Motor neuron (in vitro differentiated cells): Measurements from ENCODE around the gene ACSL5. TPM values are rescaled to one million over a fixed set of nuclear protein-coding genes. Genes with fewer than 3 reads are reported as not detected.

Source experiments
- ATAC-seq, 8 experiments: fragments of 200-7000 bp; cut with Tn5 transposase; replicated peaks in 6 of 8; 2 replicates each; pipeline ENCODE4 v1.8.0; 2021; ENCODE audit warnings: mild to moderate bottlenecking in 8 of 8, moderate library complexity in 8 of 8
- H3K27ac ChIP-seq, 2 donors: fragments of 250-450 bp; sonication (Bioruptor Pico); 2 replicates each; pipeline ENCODE4 v1.9.0; 2021; ENCODE audit warnings: antibody characterized with exemption in 2 of 2, mild to moderate bottlenecking in 2 of 2, moderate library complexity in 1 of 2
- H3K4me1 ChIP-seq, 2 donors: fragments of 250-450 bp; sonication (Bioruptor Pico); replicated peaks in 1 of 2; 2 replicates each; pipeline ENCODE4 v1.6.1; 2021; ENCODE audit warnings: antibody characterized with exemption in 2 of 2, mild to moderate bottlenecking in 2 of 2, moderate library complexity in 1 of 2
- H3K4me3 ChIP-seq, 5 donors: fragments of 250-450 bp; sonication (Bioruptor Pico); 2 replicates each; pipeline ENCODE4 v1.9.0; 2021; ENCODE audit warnings: antibody characterized with exemption in 5 of 5, mild to moderate bottlenecking in 5 of 5, moderate library complexity in 4 of 5
- WGBS, 10 experiments: fragments of 450-650 bp; shearing (Covaris generic); methylation state at CpG; one replicate each; pipeline ENCODE4 v1.0.0; 2022; 5-methylcytosine and 5-hydroxymethylcytosine counted together
- in situ Hi-C, 9 experiments: fragments of 400-800 bp; cut with MboI; loops; one replicate each; pipeline ENCODE4 v1.15.0; 2021; ENCODE audit warnings: low sequenced_read_pairs in 9 of 9, low pct_unique_long_range_greater_than_20kb in 2 of 9; ENCODE audit not compliant: unreplicated experiment in 9 of 9
- total RNA-seq, 8 experiments: library from RNA; unstranded; fragments of 300-600 nt; gene quantifications; 2 replicates each; pipeline versions ENCODE4 v1.2.3 to v1.2.4, GENCODE V29; 2022

The ACSL5 gene
- total RNA-seq, 8 experiments from 2014 or later = 0.08 to 6.9 (median 0.88) TPM

GRCh38 chr10:112340601-112341000, 33.3 kb upstream of the ACSL5 start:
- peak in 1 of 8 experiments; percentile 30 for ATAC-seq
- H3K4me3 ChIP-seq = no peak overlapping the region
- H3K27ac ChIP-seq = no peak overlapping the region
- in situ Hi-C loops = loop anchor here in 1 of 9 experiments (25.0 kb wide), 1 partner anchor 97 kb away; the partner anchor contains the start of genes VTI1A and ZDHHC6
- H3K4me1 ChIP-seq = no peaks in the 10 kb centered on the region
- WGBS, 10 experiments = 40 to 60% (median 50%) methylated on average over 1 of the region's 2 CpGs; no CpG with 5 or more reads in 5 of the 10 experiments

GRCh38 chr10:112343056-112343806, 30.7 kb upstream of the ACSL5 start:
- 90 to 100% (median 90%) methylated on average over 1 to 2 of the region's 5 CpGs; no CpG with 5 or more reads in 7 of the 10 experiments for WGBS, 10 experiments
- Histone ChIP-seq H3K27ac (no peak overlapping the region), H3K4me3 (no peak overlapping the region), H3K4me1 (no peaks in the 10 kb centered on the region)
- in situ Hi-C loops = loop anchor here in 1 of 9 experiments (25.0 kb wide), 1 partner anchor 94 kb away; the partner anchor contains the start of genes VTI1A and ZDHHC6
- peak in 2 of 8 experiments; percentile 42 for ATAC-seq

DNA sequence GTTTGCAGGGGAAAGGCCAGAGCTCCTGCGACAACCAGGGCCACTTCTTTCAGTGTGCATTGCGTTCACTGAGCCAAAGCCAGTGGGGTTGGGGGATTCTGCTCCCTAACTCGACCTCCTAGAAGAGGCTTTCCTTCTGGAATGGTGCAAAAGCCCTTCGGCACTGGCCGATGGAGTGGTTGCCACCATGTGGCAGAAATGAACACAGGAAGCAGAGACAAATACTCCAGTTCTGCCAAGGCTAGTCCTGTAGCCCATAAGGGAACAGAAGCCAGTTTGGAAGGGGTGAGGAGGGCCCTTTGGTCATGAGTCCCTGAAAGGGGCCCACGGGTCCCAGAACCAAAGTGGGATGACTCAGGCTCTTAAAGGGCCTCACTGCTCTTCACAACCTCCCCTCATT, 29.7 kb upstream of the ACSL5 start:
- in situ Hi-C loops = loop anchor here in 1 of 9 experiments (25.0 kb wide), 1 partner anchor 93 kb away; the partner anchor contains the start of genes VTI1A and ZDHHC6
- ATAC-seq = no peak

GRCh38 chr10:112345202-112345601, 28.7 kb upstream of the ACSL5 start:
- no peak overlapping the region for H3K27ac ChIP-seq
- no peak overlapping the region for H3K4me3 ChIP-seq
- ATAC-seq = no peak
- 17 to 100% (median 38%) methylated on average over 1 to 3 of the region's 3 CpGs; no CpG with 5 or more reads in 3 of the 10 experiments for WGBS, 10 experiments
- in situ Hi-C loops = loop anchor here in 1 of 9 experiments (25.0 kb wide), 1 partner anchor 92 kb away; the partner anchor contains the start of genes VTI1A and ZDHHC6
- H3K4me1 ChIP-seq = no peaks in the 10 kb centered on the region

More for the DNA sequence above, 29.7 kb upstream of the ACSL5 start:
- Histone ChIP-seq H3K4me3 (no peak overlapping the region), H3K4me1 (no peaks in the 10 kb centered on the region), H3K27ac (no peak overlapping the region)
- WGBS, 10 experiments = 40 to 100% (median 69%) methylated on average over 1 to 6 of the region's 6 CpGs; no CpG with 5 or more reads in 4 of the 10 experiments

DNA sequence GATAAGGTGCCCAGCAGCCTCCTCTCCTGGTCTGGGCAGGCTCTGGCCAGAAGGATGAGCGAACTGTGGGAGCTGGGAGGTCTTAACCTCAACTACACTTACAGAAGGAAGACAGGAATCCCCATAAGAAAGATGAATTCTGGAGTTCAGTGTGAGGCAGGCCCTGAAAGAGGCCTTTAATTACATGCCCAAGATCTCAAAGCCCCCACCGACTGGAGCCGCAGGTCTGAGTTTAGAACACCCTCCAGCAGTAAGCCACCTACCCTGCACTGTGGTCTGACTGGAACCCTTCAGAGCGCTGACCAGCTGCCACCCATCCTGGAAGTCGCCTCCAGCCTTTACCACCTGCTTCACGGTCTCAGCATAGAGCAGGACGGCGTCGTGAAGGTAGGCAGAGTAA, 28.2 kb upstream of the ACSL5 start:
- Histone ChIP-seq H3K4me3 (no peak overlapping the region), H3K27ac (no peak overlapping the region), H3K4me1 (no peaks in the 10 kb centered on the region)
- ATAC-seq = no peak
- in situ Hi-C loops = loop anchor here in 1 of 9 experiments (25.0 kb wide), 1 partner anchor 92 kb away; the partner anchor contains the start of genes VTI1A and ZDHHC6
- WGBS, 10 experiments = 20 to 92% (median 80%) methylated on average over 1 to 7 of the region's 9 CpGs; no CpG with 5 or more reads in 3 of the 10 experiments

GRCh38 chr10:112346774-112347173, 27.1 kb upstream of the ACSL5 start:
- Histone ChIP-seq H3K4me3 (no peak overlapping the region), H3K4me1 (no peaks in the 10 kb centered on the region), H3K27ac (no peak overlapping the region)
- in situ Hi-C loops = loop anchor here in 1 of 9 experiments (25.0 kb wide), 1 partner anchor 91 kb away; the partner anchor contains the start of genes VTI1A and ZDHHC6
- no peak for ATAC-seq
- WGBS, 10 experiments = 37 to 96% (median 80%) methylated on average over 1 to 4 of the region's 5 CpGs; no CpG with 5 or more reads in 1 of the 10 experiments

DNA sequence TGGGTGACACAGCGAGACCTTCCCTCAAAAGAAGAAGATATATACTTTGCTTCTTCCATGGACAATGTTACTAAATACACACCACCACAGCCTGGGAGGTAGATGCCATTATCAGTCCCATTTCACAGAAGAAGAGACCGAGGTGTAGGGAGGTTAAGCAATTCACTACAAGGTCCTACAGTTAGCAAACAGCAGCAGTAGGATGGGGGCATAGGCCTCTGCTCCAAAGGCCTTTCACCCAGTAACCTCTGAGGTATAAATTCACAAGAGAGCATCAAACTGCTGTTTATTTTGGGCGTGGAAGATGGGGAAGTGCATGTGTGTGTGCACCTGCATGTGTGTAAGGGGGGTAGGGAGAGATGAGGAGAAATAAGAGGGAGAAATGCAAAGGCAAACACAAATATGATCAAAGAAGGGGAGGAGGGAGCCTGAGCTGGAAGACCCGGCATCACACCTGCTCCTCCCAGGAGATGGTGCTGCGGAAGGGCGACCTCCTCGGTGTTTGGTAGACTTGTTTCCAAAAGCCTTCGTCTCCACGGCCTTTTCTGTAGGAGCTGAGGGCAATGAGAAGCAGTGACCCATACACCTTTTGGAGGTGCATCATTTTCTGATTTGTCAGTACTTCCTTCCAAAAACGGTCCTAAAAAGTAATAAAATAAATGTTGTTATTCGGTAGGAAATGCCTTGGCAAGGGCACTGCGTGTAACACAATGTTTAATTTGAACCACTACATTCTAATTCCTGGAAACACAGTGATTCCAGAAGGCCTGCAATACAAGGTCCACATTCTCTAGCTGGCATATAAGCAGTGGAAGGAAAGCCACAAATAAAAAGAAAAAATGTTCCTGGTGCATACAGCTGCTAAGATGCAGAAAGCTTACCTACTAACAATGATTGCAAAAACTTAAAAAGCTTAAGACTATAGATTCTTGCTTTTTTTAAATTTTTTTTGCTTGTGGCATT, 25.9 kb upstream of the ACSL5 start:
- ATAC-seq = no peak
- in situ Hi-C loops = loop anchor here in 1 of 9 experiments (25.0 kb wide), 1 partner anchor 89 kb away; the partner anchor contains the start of genes VTI1A and ZDHHC6
- 38 to 95% (median 83%) methylated on average over 1 to 12 of the region's 12 CpGs for WGBS, 10 experiments
- no peak overlapping the region for H3K4me3 ChIP-seq
- H3K4me1 ChIP-seq = no peaks in the 10 kb centered on the region
- no peak overlapping the region for H3K27ac ChIP-seq

GRCh38 chr10:112348759-112349158, 25.2 kb upstream of the ACSL5 start:
- Histone ChIP-seq H3K4me3 (no peak overlapping the region), H3K27ac (no peak overlapping the region), H3K4me1 (no peaks in the 10 kb centered on the region)
- WGBS, 10 experiments = 40 to 100% (median 79%) methylated on average over 1 of the region's 1 CpG; no CpG with 5 or more reads in 4 of the 10 experiments
- no peak for ATAC-seq
- in situ Hi-C loops = loop anchor here in 1 of 9 experiments (25.0 kb wide), 1 partner anchor 89 kb away; the partner anchor contains the start of genes VTI1A and ZDHHC6

- H3K4me1 ChIP-seq = no peaks in the 10 kb centered on the region
- H3K4me3 ChIP-seq = no peak overlapping the region
- no peak for ATAC-seq
- WGBS, 10 experiments = 20 to 96% (median 63%) methylated on average over 1 to 9 of the region's 46 CpGs; no CpG with 5 or more reads in 6 of the 10 experiments
- H3K27ac ChIP-seq = no peak overlapping the region
- in situ Hi-C loops = loop anchor here in 1 of 9 experiments (25.0 kb wide), 1 partner anchor 88 kb away; the partner anchor contains the start of genes VTI1A and ZDHHC6
These were observed 24.3 kb upstream of the ACSL5 start for GRCh38 chr10:112349521-112350085.

- Histone ChIP-seq H3K4me3 (no peak overlapping the region), H3K4me1 (no peaks in the 10 kb centered on the region), H3K27ac (no peak overlapping the region)
- peak in 2 of 8 experiments; percentile 12 to 41 for ATAC-seq
- WGBS, 10 experiments = 48 to 100% (median 61%) methylated on average over 1 to 7 of the region's 8 CpGs; no CpG with 5 or more reads in 1 of the 10 experiments
- in situ Hi-C loops = no loop called here
These were observed 22.8 kb upstream of the ACSL5 start for GRCh38 chr10:112351146-112351545.

DNA sequence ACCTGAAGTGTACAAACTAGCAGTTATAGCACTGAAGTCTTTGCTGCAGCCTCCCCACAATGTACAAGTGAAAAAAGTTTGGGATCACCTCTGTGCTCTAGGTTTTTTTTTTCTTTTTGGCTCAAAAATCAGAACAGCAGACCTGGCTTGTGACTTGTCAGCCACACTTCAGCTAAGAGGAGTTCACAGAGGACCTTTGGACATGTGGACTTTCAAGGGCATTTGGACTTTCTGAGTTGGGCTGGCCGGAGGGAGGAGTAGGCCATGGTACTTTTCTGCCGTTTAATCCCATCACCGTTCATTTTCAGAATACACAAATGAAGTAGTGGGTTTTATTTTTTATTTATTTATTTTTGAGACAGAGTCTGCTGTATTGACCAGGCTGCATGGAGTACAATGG, 21.9 kb upstream of the ACSL5 start:
- no peak overlapping the region for H3K4me3 ChIP-seq
- H3K4me1 ChIP-seq = no peaks in the 10 kb centered on the region
- no peak overlapping the region for H3K27ac ChIP-seq
- in situ Hi-C loops = no loop called here
- 50 to 100% (median 78%) methylated on average over 1 to 3 of the region's 3 CpGs; no CpG with 5 or more reads in 5 of the 10 experiments for WGBS, 10 experiments
- ATAC-seq = no peak

GRCh38 chr10:112353046-112353445, 20.9 kb upstream of the ACSL5 start:
- in situ Hi-C loops = no loop called here
- H3K4me1 ChIP-seq = no peaks in the 10 kb centered on the region

More at GRCh38 chr10:112353046-112353445, 20.9 kb upstream of the ACSL5 start:
- no peak overlapping the region for H3K4me3 ChIP-seq
- no peak overlapping the region for H3K27ac ChIP-seq
- no peak for ATAC-seq
